GM20000 (cell line): ENCODE results near the gene H2AZ1.
"Not testable (repeated sequence)": the region's sequence is repeated elsewhere in the genome, so short reads cannot be mapped to it uniquely, and the experiment has no call there.

Source experiments
- DNase-seq: peaks from one replicate; pipeline ENCODE4 v3.0.0; 2012; ENCODE audit warnings: low spot score
- TF ChIP-seq, protein P1 (sequence below): IDR thresholded peaks from 2 replicates; pipeline ENCODE4 v1.5.1; 2012; ENCODE audit warnings: mild to moderate bottlenecking, control low read depth; ENCODE audit errors: extremely low read depth, missing control alignments

The H2AZ1 gene

DNA sequence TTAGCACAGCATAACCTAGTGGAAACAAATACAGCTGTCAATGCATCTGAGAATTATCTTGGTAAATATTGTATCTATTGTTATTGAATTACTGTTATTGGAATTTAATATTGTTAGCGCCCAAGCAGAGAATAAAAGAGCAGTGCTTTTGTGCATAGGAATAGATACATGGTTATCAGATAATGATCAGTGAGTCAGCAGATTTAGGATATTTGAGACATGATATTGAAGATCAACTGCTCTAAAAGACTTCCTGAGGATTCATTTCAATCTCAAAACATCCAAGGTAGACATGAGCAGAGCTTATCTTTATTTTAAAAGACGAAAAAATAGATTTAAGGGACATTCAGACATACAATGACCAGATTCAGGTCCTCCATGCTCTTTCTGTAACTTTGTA, 10.6 kb upstream of the H2AZ1 start:
- TF ChIP-seq, protein P1, sequence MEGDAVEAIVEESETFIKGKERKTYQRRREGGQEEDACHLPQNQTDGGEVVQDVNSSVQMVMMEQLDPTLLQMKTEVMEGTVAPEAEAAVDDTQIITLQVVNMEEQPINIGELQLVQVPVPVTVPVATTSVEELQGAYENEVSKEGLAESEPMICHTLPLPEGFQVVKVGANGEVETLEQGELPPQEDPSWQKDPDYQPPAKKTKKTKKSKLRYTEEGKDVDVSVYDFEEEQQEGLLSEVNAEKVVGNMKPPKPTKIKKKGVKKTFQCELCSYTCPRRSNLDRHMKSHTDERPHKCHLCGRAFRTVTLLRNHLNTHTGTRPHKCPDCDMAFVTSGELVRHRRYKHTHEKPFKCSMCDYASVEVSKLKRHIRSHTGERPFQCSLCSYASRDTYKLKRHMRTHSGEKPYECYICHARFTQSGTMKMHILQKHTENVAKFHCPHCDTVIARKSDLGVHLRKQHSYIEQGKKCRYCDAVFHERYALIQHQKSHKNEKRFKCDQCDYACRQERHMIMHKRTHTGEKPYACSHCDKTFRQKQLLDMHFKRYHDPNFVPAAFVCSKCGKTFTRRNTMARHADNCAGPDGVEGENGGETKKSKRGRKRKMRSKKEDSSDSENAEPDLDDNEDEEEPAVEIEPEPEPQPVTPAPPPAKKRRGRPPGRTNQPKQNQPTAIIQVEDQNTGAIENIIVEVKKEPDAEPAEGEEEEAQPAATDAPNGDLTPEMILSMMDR: no peak
- DNase-seq: no peak

DNA sequence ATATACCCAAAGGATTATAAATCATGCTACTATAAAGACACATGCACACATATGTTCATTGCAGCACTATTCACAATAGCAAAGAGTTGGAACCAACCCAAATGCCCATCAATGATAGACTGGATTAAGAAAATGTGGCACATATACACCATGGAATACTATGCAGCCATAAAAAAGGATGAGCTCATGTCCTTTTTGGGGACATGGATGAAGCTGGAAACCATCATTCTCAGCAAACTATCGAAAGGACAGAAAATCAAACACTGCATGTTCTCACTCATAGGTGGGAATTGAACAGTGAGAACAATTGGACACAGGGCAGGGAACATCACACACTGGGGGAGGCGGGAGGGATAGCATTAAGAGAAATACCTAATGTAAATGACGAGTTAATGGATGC, 8.1 kb upstream of the H2AZ1 start:
- not testable (repeated sequence) for DNase-seq

DNA sequence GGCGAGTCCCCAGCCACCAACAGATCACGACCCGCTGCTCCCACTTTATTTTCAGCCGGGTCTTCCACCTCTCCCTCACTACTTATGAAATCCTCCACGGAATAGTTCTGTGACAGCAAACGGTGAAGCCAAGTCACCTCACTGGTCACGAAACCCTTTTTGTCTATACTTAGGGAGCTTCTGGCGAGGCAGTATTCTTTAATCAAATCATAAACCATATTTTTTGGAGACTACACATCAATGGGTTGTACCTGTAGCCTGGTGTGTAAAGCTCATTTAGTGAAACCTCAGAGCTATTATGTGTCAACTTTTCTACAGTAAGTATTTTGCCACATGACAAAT, 809 bp upstream of the H2AZ1 start:
- TF ChIP-seq, protein P1: no peak

DNA sequence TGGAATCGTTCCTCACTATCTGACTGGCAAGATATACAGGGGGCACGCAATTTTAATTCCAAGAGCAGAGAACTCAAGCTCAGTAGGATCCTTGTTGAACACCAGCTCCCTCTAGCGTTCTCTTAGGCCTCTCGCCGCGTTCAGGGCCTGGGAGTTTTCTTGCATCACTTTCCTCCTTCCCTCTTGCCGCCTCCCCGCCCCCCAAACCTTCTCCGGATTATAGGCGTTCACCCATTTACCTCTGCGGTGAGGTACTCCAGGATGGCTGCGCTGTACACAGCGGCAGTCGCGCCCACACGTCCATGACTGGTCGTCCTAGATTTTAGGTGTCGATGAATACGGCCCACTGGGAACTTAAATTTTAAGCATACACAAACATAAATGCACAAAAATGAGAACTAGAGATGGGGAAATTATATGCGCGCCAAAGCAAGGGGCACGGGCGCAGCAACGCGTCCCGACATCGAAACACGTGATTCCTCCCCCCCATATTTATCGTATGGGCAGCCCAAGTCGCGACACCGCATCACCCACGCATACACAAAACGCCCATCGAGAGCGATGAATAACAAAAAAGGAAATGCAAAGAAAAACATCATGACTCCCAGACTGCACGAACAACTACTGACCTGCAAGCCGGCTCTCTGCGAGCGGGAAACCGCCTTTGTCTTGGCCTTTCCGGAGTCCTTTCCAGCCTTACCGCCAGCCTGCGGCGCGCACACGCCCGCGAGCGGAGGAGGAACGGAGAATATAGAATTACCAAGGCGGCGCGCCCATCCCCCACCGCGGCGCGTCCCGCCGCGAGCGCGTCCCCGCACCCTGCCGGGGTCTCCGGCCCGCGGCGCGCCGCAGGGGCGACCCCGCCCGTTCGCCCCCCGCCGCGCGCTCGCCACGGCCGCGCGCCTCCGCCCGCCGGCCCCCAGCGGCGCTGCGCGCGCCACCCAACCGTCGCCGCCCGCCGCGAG, 759 bp downstream of the H2AZ1 start:
- TF ChIP-seq, protein P1: peak; percentile 85
- peak; percentile 85 for DNase-seq

More for the DNA sequence above, 809 bp upstream of the H2AZ1 start:
- DNase-seq: no peak

DNA sequence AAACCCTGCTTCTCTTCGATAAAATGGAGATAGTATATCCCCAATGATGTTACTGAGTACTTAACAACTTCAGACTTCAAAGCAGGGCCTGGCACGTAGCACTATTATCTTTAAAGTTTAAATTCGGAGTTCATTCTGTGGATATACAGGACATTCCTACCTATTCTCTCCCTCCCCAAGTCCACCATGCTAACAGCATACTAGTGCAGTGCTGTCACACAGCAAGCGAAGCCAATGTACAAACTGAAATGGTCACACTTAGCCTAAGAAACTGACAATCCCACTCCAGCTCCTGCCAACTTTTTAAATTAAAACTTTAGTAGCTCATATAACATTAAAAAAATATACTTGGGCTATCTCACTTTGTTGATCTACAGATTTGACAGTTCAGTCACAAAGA, 2.5 kb downstream of the H2AZ1 start:
- TF ChIP-seq, protein P1: no peak
- no peak for DNase-seq

DNA sequence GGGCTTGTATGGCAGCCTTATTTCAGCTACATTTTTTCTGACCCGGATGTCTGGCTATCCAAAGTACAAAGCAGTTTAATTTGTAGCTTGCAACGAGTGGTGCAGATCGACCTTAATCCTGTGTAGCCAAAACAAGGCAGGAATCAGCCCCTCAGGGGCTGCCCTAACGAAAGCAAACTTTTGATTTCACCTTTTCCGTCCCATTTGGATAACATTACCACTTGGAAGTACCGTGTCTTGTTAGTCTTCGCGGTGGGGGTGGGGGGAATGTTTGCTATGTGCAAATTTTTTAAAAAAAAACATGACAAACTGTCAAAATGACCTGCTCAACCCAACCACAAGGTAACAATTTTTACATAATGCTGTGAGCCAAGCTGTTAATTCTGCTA, 2.9 kb downstream of the H2AZ1 start:
- DNase-seq: no peak

DNA sequence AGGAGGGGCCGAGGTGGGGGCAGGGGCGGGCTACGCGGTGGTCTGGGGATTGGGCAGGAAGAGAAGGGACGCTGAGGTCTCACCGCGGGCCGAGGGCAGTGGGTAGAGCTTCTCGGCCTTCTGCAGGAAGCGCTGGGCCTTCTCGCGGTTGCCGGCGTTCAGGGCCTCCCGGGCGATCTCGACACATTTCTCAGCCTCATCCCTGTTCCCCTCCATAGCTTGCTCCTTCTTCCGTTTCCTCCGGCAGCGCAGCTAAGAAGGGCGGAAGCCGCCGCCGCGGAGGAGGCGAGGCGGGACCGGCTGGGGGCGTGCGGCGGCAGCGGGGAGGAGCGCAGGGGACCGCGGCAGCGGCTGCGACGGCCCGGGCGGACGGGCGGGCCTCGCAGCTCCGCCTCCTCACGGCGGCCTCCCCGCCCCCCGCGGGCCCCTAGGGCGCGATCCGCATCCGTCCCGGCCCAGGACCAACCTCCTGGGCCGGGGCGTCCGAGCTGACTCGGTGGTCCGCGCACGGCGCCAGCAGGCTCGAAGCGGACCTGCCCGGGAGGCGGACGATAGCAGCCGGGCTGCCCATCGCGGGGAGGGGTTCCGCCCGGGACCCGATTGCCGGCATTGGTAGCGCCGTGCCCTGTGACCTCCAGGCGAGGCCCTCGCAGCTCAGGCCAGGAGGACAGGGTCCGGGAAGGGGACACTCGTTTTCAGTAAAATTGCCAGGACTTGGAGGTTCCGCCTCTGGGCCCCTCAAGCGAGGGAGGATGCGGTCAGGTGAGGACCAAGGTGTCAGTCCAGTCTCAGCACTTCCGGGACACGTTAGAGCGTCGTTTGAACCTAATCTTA, 3.5 kb downstream of the H2AZ1 start, which contains the start of gene DNAJB14:
Gene DNAJB14, minus strand, starts transcription at position 263 of the 834 bp plus-strand sequence. Its CDS starts 47 bp downstream, at position 216.
- TF ChIP-seq, protein P1: no peak
- DNase-seq: peak; percentile 90

More for the DNA sequence above, 2.9 kb downstream of the H2AZ1 start:
- TF ChIP-seq, protein P1: no peak
